K562 (cell line): ENCODE measurements around the gene SMAP2. TPM values are rescaled to one million over a fixed set of nuclear protein-coding genes. Genes with fewer than 3 reads are reported as not detected.

Experiments used
- ATAC-seq: fragments of 200-7000 bp; cut with Tn5 transposase; 3 replicates; pipeline ENCODE4 v1.9.1; 2020; ENCODE audit warnings: moderate library complexity
- BruUV-seq: library from RNA; stranded (reverse); fragments of 400-500 nt; replicated peaks from 2 replicates; lab custom pipeline; 2021; lab: Mats Ljungman, UMichigan
- CTCF ChIA-PET: fragments of 300-600 bp; formaldehyde crosslinking; extraction: SDS; loops from one replicate; lab custom pipeline; 2021; ENCODE audit warnings: low intra/inter-chr PET ratio; lab: Yijun Ruan, JAX
- POLR2A ChIA-PET: fragments of 300-600, 350-650 bp; sonication (Branson Sonifier 250); formaldehyde crosslinking; extraction: SDS; loops from one replicate; lab custom pipeline; 2021; ENCODE audit warnings: antibody characterized with exemption, inconsistent platforms; lab: Yijun Ruan, JAX
- DNase-seq, 4 experiments: peaks; one replicate each; pipeline versions ENCODE4 v3.0.0 to v3.0.0-alpha.2; 2011 to 2018; ENCODE audit warnings: low spot score in 3 of 4, mixed read lengths in 3 of 4; ENCODE audit errors: extremely low read depth in 1 of 4
- FAIRE-seq: peaks from 2 replicates; lab custom pipeline; 2011; peaks lifted over from hg19 to GRCh38; lab: Jason Lieb, UNC
- H2AFZ ChIP-seq: 2 replicates; pipeline ENCODE4 v1.6.0; 2011; ENCODE audit warnings: low read depth, low read length, control low read depth, inconsistent platforms
- H3K27ac ChIP-seq: fragments of 200-600 bp; 3 replicates; pipeline ENCODE4 v1.8.0; 2011; ENCODE audit warnings: low read depth, mild to moderate bottlenecking, control low read depth, inconsistent platforms, low read length, moderate library complexity, mixed read lengths; ENCODE audit errors: extremely low read depth
- H3K27me3 ChIP-seq, 2 experiments: fragments of 300-600 bp in 1 of 2; 2 replicates in 1 of 2; 3 replicates in 1 of 2; pipeline versions ENCODE4 v1.6.0 to v1.8.0; 2011; ENCODE audit warnings: inconsistent platforms in 2 of 2, low read length in 2 of 2, mild to moderate bottlenecking in 1 of 2, mixed read lengths in 1 of 2, moderate library complexity in 1 of 2; ENCODE audit not compliant: control insufficient read depth in 2 of 2, insufficient read depth in 2 of 2
- H3K36me3 ChIP-seq: fragments of 300-600 bp; 3 replicates; pipeline ENCODE4 v1.8.0; 2011; ENCODE audit warnings: mild to moderate bottlenecking, low read length, inconsistent platforms; ENCODE audit not compliant: control insufficient read depth, insufficient read depth
- H3K4me1 ChIP-seq, 2 experiments: fragments of 200-600 bp in 1 of 2; replicated peaks in 1 of 2; 2 replicates in 1 of 2; 3 replicates in 1 of 2; pipeline versions ENCODE4 v1.5.1 to v1.8.0; 2011; ENCODE audit warnings: inconsistent platforms in 2 of 2, low read length in 2 of 2, mild to moderate bottlenecking in 1 of 2, mixed read lengths in 1 of 2, moderate library complexity in 1 of 2; ENCODE audit not compliant: control insufficient read depth in 2 of 2, insufficient read depth in 2 of 2
- H3K4me2 ChIP-seq: 2 replicates; pipeline ENCODE4 v1.6.1; 2011; ENCODE audit warnings: low read length, control low read depth, inconsistent platforms, mixed read lengths; ENCODE audit not compliant: insufficient read depth
- H3K4me3 ChIP-seq: fragments of 200-600 bp; sonication (generic), shearing (Covaris generic); 2 replicates; pipeline ENCODE4 v1.5.1; 2016; ENCODE audit warnings: control low read depth, inconsistent platforms
- H3K79me2 ChIP-seq: fragments of 200-600 bp; 3 replicates; pipeline ENCODE4 v1.8.0; 2011; ENCODE audit warnings: low read length, inconsistent platforms; ENCODE audit not compliant: control insufficient read depth, insufficient read depth
- H3K9ac ChIP-seq, 2 experiments: 2 replicates each; pipeline versions ENCODE4 v1.6.0 to v1.6.1; 2011; ENCODE audit warnings: low read depth in 2 of 2, low read length in 2 of 2, control low read depth in 1 of 2, inconsistent platforms in 1 of 2, mild to moderate bottlenecking in 1 of 2, mixed read lengths in 1 of 2; ENCODE audit not compliant: insufficient read depth in 1 of 2
- H3K9me1 ChIP-seq: one replicate; pipeline ENCODE4 v1.6.0; 2011; ENCODE audit warnings: inconsistent platforms, mild to moderate bottlenecking, low read length, moderate library complexity; ENCODE audit not compliant: control insufficient read depth, insufficient read depth
- H3K9me3 ChIP-seq: replicated peaks from 2 replicates; pipeline ENCODE4 v1.5.1; 2011; ENCODE audit warnings: low read depth, low read length, inconsistent platforms; ENCODE audit not compliant: control insufficient read depth, insufficient read depth
- H4K20me1 ChIP-seq: replicated peaks from 2 replicates; pipeline ENCODE4 v1.6.1; 2011; ENCODE audit warnings: low read length, inconsistent platforms, mixed read lengths; ENCODE audit not compliant: control insufficient read depth, insufficient read depth
- CHCHD3 ChIP-seq: fragments of 250-450 bp; sonication (Bioruptor Pico); IDR thresholded peaks from 2 replicates; pipeline ENCODE4 v2.1.2; 2022; ENCODE audit warnings: mild to moderate bottlenecking
- EHMT2 ChIP-seq: fragments of 450-650 bp; IDR thresholded peaks from 2 replicates; pipeline ENCODE4 v1.6.1; 2018; ENCODE audit warnings: antibody characterized with exemption
- ERF ChIP-seq: fragments of 450-650 bp; formaldehyde crosslinking; IDR thresholded peaks from 2 replicates; pipeline ENCODE4 v1.4.0; 2020; ENCODE audit warnings: mild to moderate bottlenecking, mixed read lengths
- HLTF ChIP-seq: fragments of 450-650 bp; IDR thresholded peaks from 2 replicates; pipeline ENCODE4 v1.6.1; 2016
- NFIC ChIP-seq: fragments of 450-650 bp; IDR thresholded peaks from 2 replicates; pipeline ENCODE4 v1.6.1; 2017; ENCODE audit warnings: mild to moderate bottlenecking, inconsistent platforms
- SAFB ChIP-seq: fragments of 200-400 bp; formaldehyde crosslinking; IDR thresholded peaks from 2 replicates; pipeline ENCODE4 v1.6.1; 2017; ENCODE audit warnings: low read depth, low read length, borderline replicate concordance
- TEAD2 ChIP-seq: fragments of 450-650 bp; IDR thresholded peaks from 2 replicates; pipeline ENCODE4 v1.6.1; 2016; ENCODE audit warnings: missing genetic modification characterization, control low read depth, missing compliant biosample characterization
- TSC22D4 ChIP-seq: fragments of 450-650 bp; IDR thresholded peaks from 2 replicates; pipeline ENCODE4 v1.6.1; 2016; ENCODE audit warnings: missing genetic modification characterization, missing biosample characterization, control low read depth
- ZNF449 ChIP-seq: fragments of 250-450 bp; sonication (Bioruptor Pico); IDR thresholded peaks from 2 replicates; pipeline ENCODE4 v1.8.0; 2022; ENCODE audit warnings: moderate library complexity, mild to moderate bottlenecking, inconsistent platforms
- ZNF639 ChIP-seq, 2 experiments: fragments of 200-800 bp in 1 of 2; sonication (Bioruptor generic) in 1 of 2; sonication (generic) in 1 of 2; formaldehyde crosslinking in 1 of 2; IDR thresholded peaks in 1 of 2; conservative IDR thresholded peaks in 1 of 2; 2 replicates each; pipeline versions ENCODE4 v1.5.0 to v1.6.1; 2016 to 2020; ENCODE audit warnings: missing compliant biosample characterization in 1 of 2, missing genetic modification characterization in 1 of 2, missing genetic modification reagents in 1 of 2
- in situ Hi-C: fragments of 300-500 bp; cut with MboI; formaldehyde crosslinking; loops from 4 replicates; pipeline ENCODE4 v1.15.0; 2018; ENCODE audit warnings: inconsistent platforms, mixed read lengths
- intact Hi-C: fragments of 100-400 bp; cut with micrococcal nuclease; formaldehyde crosslinking; loops from 2 replicates; pipeline ENCODE4 v1.14.2; 2022
- polyA plus RNA-seq, 8 experiments: library from polyadenylated mRNA; depleted of rRNA in 4 of 8; stranded (reverse) in 5 of 8; unstranded in 3 of 8; fragments of >200 nt; fragmentation: Nextera tagmentation in 2 of 8; fragmentation: Illumina TruSeq in 1 of 8; extraction: Ambion mirVana in 2 of 8; extraction: Trizol in 1 of 8; gene quantifications; 2 replicates each; pipeline versions ENCODE4 v1.2.1 to v1.2.3, GENCODE V29; 2011 to 2014; ENCODE audit warnings: inconsistent platforms in 1 of 8, missing spikeins in 1 of 8
- total RNA-seq, 7 experiments: library from RNA; depleted of rRNA in 6 of 7; stranded (reverse); fragments of >200 nt in 6 of 7; fragmentation: Illumina TruSeq in 2 of 7; extraction: Trizol in 2 of 7; gene quantifications; 2 replicates each; pipeline versions ENCODE4 v1.2.1 to v1.2.3, GENCODE V29; 2011 to 2021; ENCODE audit warnings: low replicate concordance in 1 of 7

The SMAP2 gene
- total and polyA plus RNA-seq, 9 of the 15 experiments (the other 6 are each of a cell fraction or from before 2014, with no cell fraction given), result 38.7 to 212 (median 94.1) TPM

GRCh38 chr1:40360631-40361030 is 12.9 kb upstream of the SMAP2 start:
- no peak overlapping the region for H2AFZ ChIP-seq
- ChIA-PET CTCF (no interaction called here), POLR2A (interaction anchor here (0.6 to 1.2 kb wide), 3 partner anchors 8 to 30 kb away, joined by 3 to 4 read pairs (median 3); no protein-coding TSS in a partner anchor)
- intact Hi-C loops (no loop called here), in situ Hi-C loops (no loop called here)
- BruUV-seq, result no TSS peak
- ATAC-seq, result no peak; the same call in 2 of the 3 replicates
- FAIRE-seq, result no peak
- H4K20me1 ChIP-seq, result no peaks in the 10 kb centered on the region
- DNase-seq, result no peak
- H3K9ac ChIP-seq, result no peak overlapping the region
- TF ChIP-seq CHCHD3 (CRISPR knock-in tag) (no peak), ZNF639 (CRISPR knock-in tag; conservative IDR thresholded peaks at IDR 0.05 in 1 of 2, IDR thresholded peaks at IDR 0.05 in 1 of 2) (no peak), ERF (CRISPR knock-in tag) (no peak), NFIC (no peak), SAFB (no peak), TSC22D4 (tag) (no peak), EHMT2 (no peak), ZNF449 (CRISPR knock-in tag) (no peak), TEAD2 (tag) (no peak), HLTF (no peak)
- H3K4me1 ChIP-seq, result no peaks in the 10 kb centered on the region
- no peaks in the 10 kb centered on the region for H3K9me3 ChIP-seq
- no peaks in the 10 kb centered on the region for H3K27me3 ChIP-seq
- no peak overlapping the region for H3K4me2 ChIP-seq
- no peaks in the 10 kb centered on the region for H3K79me2 ChIP-seq
- H3K36me3 ChIP-seq, result no peaks in the 10 kb centered on the region
- no peak overlapping the region for H3K4me3 ChIP-seq
- no peaks in the 10 kb centered on the region for H3K9me1 ChIP-seq
- no peak overlapping the region for H3K27ac ChIP-seq
